DOHH2 (cell line): ENCODE results near the gene TBK1.

Experiments used
- H3F3A ChIP-seq: fragments of 200-600 bp; sonication (generic), shearing (Covaris generic); 2 replicates; pipeline ENCODE4 v1.6.0; 2016; ENCODE audit warnings: antibody characterized with exemption, mild to moderate bottlenecking; ENCODE audit not compliant: control insufficient read depth, insufficient read depth
- H3K27ac ChIP-seq: fragments of 200-600 bp; sonication (generic); 2 replicates; pipeline ENCODE4 v1.5.1; 2014; ENCODE audit warnings: low read depth, mild to moderate bottlenecking, low read length, moderate library complexity
- H3K27me3 ChIP-seq: fragments of 200-600 bp; sonication (generic); 2 replicates; pipeline ENCODE4 v1.6.1; 2014; ENCODE audit warnings: mild to moderate bottlenecking, low read length, mixed read lengths; ENCODE audit not compliant: control insufficient read depth
- H3K36me3 ChIP-seq: fragments of 200-600 bp; sonication (generic); 2 replicates; pipeline ENCODE4 v1.6.1; 2014; ENCODE audit warnings: mild to moderate bottlenecking, low read length, moderate library complexity, mixed read lengths; ENCODE audit not compliant: control insufficient read depth
- H3K4me1 ChIP-seq: fragments of 200-600 bp; sonication (generic); 2 replicates; pipeline ENCODE4 v1.6.1; 2014; ENCODE audit warnings: mild to moderate bottlenecking, low read length, mixed read lengths; ENCODE audit not compliant: control insufficient read depth
- H3K4me2 ChIP-seq: fragments of 200-600 bp; sonication (generic); 2 replicates; pipeline ENCODE4 v1.6.0; 2014; ENCODE audit warnings: mild to moderate bottlenecking, low read length, moderate library complexity
- H3K4me3 ChIP-seq: fragments of 200-600 bp; sonication (generic); 2 replicates; pipeline ENCODE4 v1.5.1; 2014; ENCODE audit warnings: mild to moderate bottlenecking, low read length, mixed read lengths
- H3K79me2 ChIP-seq: fragments of 200-600 bp; sonication (generic); 2 replicates; pipeline ENCODE4 v1.6.1; 2014; ENCODE audit warnings: mild to moderate bottlenecking, low read length, mixed read lengths; ENCODE audit not compliant: control insufficient read depth
- H3K9me2 ChIP-seq: fragments of 200-600 bp; sonication (generic); replicated peaks from 2 replicates; pipeline ENCODE4 v1.6.1; 2014; ENCODE audit warnings: mild to moderate bottlenecking, low read length, mixed read lengths; ENCODE audit not compliant: control insufficient read depth
- H3K9me3 ChIP-seq: fragments of 200-600 bp; sonication (generic); 2 replicates; pipeline ENCODE4 v1.6.1; 2014; ENCODE audit warnings: antibody characterized with exemption, low read length, mixed read lengths; ENCODE audit not compliant: control insufficient read depth, insufficient read depth
- H4K20me1 ChIP-seq: fragments of 200-600 bp; sonication (generic); 2 replicates; pipeline ENCODE4 v1.6.0; 2014; ENCODE audit warnings: low read depth, mild to moderate bottlenecking, antibody characterized with exemption, low read length, moderate library complexity; ENCODE audit not compliant: control insufficient read depth, insufficient read depth
- CTCF ChIP-seq: fragments of 200-600 bp; sonication (generic); IDR thresholded peaks from one replicate; pipeline ENCODE4 v1.5.1; 2014; ENCODE audit warnings: antibody characterized with exemption, mild to moderate bottlenecking, low read depth, low read length; ENCODE audit not compliant: poor library complexity, severe bottlenecking
- EZH2phosphoT487 ChIP-seq: fragments of 200-600 bp; sonication (generic); IDR thresholded peaks from 2 replicates; pipeline ENCODE4 v1.6.1; 2017; ENCODE audit warnings: borderline replicate concordance, mild to moderate bottlenecking, antibody characterized with exemption, low read length, moderate library complexity, mixed read lengths

Gene TBK1

GRCh38 chr12:64468966-64469365 is 17.0 kb downstream of the TBK1 start:
- Histone ChIP-seq H3K4me1 (no peaks in the 10 kb centered on the region), H3K4me2 (no peak overlapping the region), H3K27me3 (no peaks in the 10 kb centered on the region), H3K79me2 (peaks cover under 1% of the 10 kb centered on the region; the same call in 1 of the 2 replicates), H3K36me3 (peaks cover 88% of the 10 kb centered on the region), H3K27ac (no peak overlapping the region), H3F3A (no peaks in the 10 kb centered on the region; the same call in 1 of the 2 replicates), H3K9me2 (no peaks in the 10 kb centered on the region), H3K9me3 (no peaks in the 10 kb centered on the region), H3K4me3 (no peak overlapping the region), H4K20me1 (no peaks in the 10 kb centered on the region)
- TF ChIP-seq CTCF (no peak), EZH2phosphoT487 (no peak)

DNA sequence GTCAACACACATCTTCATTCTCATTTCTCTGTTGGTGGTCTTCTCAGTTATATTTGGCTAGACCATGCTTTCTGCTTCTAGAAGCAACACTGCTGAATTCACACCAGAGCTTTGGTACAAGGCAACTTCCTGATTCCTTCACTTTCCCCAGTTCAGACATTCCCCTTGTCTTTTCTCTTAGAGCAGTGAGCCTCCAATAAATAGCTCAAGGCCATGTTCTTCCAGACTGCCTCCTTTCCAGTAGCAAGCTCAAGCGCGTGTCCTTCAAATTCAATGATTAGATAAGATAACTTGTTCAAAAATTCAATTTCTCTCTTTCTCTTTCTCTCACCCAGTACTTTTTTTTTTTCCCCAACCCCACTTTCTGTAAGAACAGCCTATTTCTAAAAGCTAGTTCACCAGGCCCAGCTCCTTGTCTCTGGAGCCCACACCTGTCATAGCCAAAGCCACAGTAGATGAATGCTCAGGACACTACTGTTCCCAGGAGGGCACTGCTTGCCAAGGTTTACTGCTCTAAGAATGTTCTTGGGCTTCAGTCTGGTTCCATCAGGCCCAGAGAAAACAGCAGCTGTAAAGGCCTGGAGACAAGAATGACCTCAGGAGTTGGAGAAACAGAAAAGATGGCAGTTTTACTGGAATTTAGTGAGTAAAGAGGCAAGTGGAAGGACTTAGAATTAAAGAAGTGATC is 17.7 kb downstream of the TBK1 start:
- Histone ChIP-seq H3K27me3 (no peaks in the 10 kb centered on the region), H3K27ac (no peak overlapping the region), H3K36me3 (peaks cover 88% of the 10 kb centered on the region), H3K4me3 (no peak overlapping the region), H3K4me2 (no peak overlapping the region), H3K4me1 (no peaks in the 10 kb centered on the region), H3K9me3 (no peaks in the 10 kb centered on the region), H4K20me1 (no peaks in the 10 kb centered on the region), H3F3A (no peaks in the 10 kb centered on the region; the same call in 1 of the 2 replicates), H3K79me2 (peaks cover 2% of the 10 kb centered on the region; the same call in 1 of the 2 replicates), H3K9me2 (no peaks in the 10 kb centered on the region)
- TF ChIP-seq CTCF: no peak
- TF ChIP-seq EZH2phosphoT487: no peak

DNA sequence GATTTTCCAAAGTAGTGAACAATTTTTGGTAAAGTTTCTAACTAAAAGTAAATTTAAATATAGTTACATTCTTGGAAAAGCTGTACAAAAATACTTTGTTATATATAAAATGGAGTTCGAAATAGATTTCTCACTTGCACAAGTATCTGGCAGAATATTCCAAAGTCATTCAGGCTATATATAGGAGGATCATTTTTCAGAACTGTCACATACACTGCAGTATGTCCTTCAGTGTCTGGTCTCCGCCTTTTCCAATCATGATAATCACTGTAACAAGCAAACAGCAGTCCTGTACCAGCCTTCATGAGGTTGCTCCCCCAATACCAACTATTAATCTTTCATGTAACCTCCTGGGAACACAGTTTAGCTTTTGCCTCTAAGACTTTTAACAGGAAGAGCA is 18.6 kb downstream of the TBK1 start:
- H4K20me1 ChIP-seq: no peaks in the 10 kb centered on the region
- peaks cover 88% of the 10 kb centered on the region for H3K36me3 ChIP-seq
- H3K27me3 ChIP-seq: no peaks in the 10 kb centered on the region
- peaks cover 6% of the 10 kb centered on the region for H3K79me2 ChIP-seq
- no peak overlapping the region for H3K4me3 ChIP-seq
- H3K4me1 ChIP-seq: no peaks in the 10 kb centered on the region
- no peak overlapping the region for H3K27ac ChIP-seq
- H3F3A ChIP-seq: no peaks in the 10 kb centered on the region; the same call in 1 of the 2 replicates
- TF ChIP-seq EZH2phosphoT487 (no peak), CTCF (no peak)
- no peaks in the 10 kb centered on the region for H3K9me3 ChIP-seq
- H3K9me2 ChIP-seq: no peaks in the 10 kb centered on the region
- H3K4me2 ChIP-seq: no peak overlapping the region
